Osteoblast (primary cell): ENCODE results near the gene CRHR1. TPM values are rescaled to one million over a fixed set of nuclear protein-coding genes. Genes with fewer than 3 reads are reported as not detected.

Source experiments
- DNase-seq: peaks from one replicate; pipeline ENCODE4 v3.0.0; 2011; ENCODE audit warnings: low spot score, mixed read lengths; ENCODE audit not compliant: insufficient read length; ENCODE audit errors: missing footprints
- H2AFZ ChIP-seq: 2 replicates; pipeline ENCODE4 v1.6.0; 2011; ENCODE audit warnings: mild to moderate bottlenecking, low read length
- H3K27ac ChIP-seq: 2 replicates; pipeline ENCODE4 v1.5.1; 2011; ENCODE audit warnings: mild to moderate bottlenecking, low read depth, low read length, moderate library complexity
- H3K27me3 ChIP-seq: 2 replicates; pipeline ENCODE4 v1.6.0; 2012; ENCODE audit warnings: mild to moderate bottlenecking, control low read depth, inconsistent platforms, low read length, moderate library complexity; ENCODE audit not compliant: insufficient read depth
- H3K36me3 ChIP-seq: 2 replicates; pipeline ENCODE4 v1.5.1; 2011; ENCODE audit warnings: mild to moderate bottlenecking, low read length, control low read depth, moderate library complexity; ENCODE audit not compliant: insufficient read depth
- H3K4me1 ChIP-seq: 2 replicates; pipeline ENCODE4 v1.5.1; 2011; ENCODE audit warnings: mild to moderate bottlenecking, low read length, control low read depth, moderate library complexity; ENCODE audit not compliant: insufficient read depth
- H3K4me2 ChIP-seq: 2 replicates; pipeline ENCODE4 v1.6.0; 2011; ENCODE audit warnings: mild to moderate bottlenecking, low read length; ENCODE audit not compliant: insufficient read depth
- H3K4me3 ChIP-seq: fragments of 200-600 bp; sonication (generic); 3 replicates; pipeline ENCODE4 v1.5.1; 2012; ENCODE audit warnings: mild to moderate bottlenecking, low read length, inconsistent platforms; ENCODE audit not compliant: insufficient read depth
- H3K79me2 ChIP-seq: 2 replicates; pipeline ENCODE4 v1.6.0; 2012; ENCODE audit warnings: mild to moderate bottlenecking, low read length, control low read depth, inconsistent platforms; ENCODE audit not compliant: insufficient read depth
- H3K9me3 ChIP-seq: 2 replicates; pipeline ENCODE4 v1.5.1; 2011; ENCODE audit warnings: low read depth, low read length, control low read depth
- H4K20me1 ChIP-seq: 2 replicates; pipeline ENCODE4 v1.6.0; 2012; ENCODE audit warnings: mild to moderate bottlenecking, low read length, control low read depth; ENCODE audit not compliant: insufficient read depth
- total RNA-seq: library from RNA; depleted of rRNA; stranded (reverse); fragments of >200 nt; gene quantifications from 2 replicates; pipeline ENCODE4 v1.2.3, GENCODE V29; 2012
- TF ChIP-seq, protein P1 (sequence below): IDR thresholded peaks from 2 replicates; pipeline ENCODE4 v1.5.1; 2011; ENCODE audit warnings: mild to moderate bottlenecking, low read depth, low read length, moderate library complexity; ENCODE audit errors: extremely low read depth

Gene CRHR1
- total RNA-seq, 1 donor = not detected

- no peak overlapping the region for H3K27ac ChIP-seq
These were observed 24.4 kb upstream of the CRHR1 start for GRCh38 chr17:45759761-45760160.

GRCh38 chr17:45761957-45762565 lies 22.1 kb upstream of the CRHR1 start:
- Histone ChIP-seq H3K4me3 (no peak overlapping the region), H3K36me3 (no peaks in the 10 kb centered on the region), H2AFZ (no peak overlapping the region), H3K4me2 (no peak overlapping the region), H3K79me2 (no peaks in the 10 kb centered on the region), H4K20me1 (no peaks in the 10 kb centered on the region), H3K4me1 (no peaks in the 10 kb centered on the region), H3K9me3 (no peaks in the 10 kb centered on the region), H3K27me3 (no peaks in the 10 kb centered on the region), H3K27ac (no peak overlapping the region)
- DNase-seq = no peak
- TF ChIP-seq, protein P1, sequence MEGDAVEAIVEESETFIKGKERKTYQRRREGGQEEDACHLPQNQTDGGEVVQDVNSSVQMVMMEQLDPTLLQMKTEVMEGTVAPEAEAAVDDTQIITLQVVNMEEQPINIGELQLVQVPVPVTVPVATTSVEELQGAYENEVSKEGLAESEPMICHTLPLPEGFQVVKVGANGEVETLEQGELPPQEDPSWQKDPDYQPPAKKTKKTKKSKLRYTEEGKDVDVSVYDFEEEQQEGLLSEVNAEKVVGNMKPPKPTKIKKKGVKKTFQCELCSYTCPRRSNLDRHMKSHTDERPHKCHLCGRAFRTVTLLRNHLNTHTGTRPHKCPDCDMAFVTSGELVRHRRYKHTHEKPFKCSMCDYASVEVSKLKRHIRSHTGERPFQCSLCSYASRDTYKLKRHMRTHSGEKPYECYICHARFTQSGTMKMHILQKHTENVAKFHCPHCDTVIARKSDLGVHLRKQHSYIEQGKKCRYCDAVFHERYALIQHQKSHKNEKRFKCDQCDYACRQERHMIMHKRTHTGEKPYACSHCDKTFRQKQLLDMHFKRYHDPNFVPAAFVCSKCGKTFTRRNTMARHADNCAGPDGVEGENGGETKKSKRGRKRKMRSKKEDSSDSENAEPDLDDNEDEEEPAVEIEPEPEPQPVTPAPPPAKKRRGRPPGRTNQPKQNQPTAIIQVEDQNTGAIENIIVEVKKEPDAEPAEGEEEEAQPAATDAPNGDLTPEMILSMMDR = no peak

More at GRCh38 chr17:45759761-45760160, 24.4 kb upstream of the CRHR1 start:
- H3K4me2 ChIP-seq = no peak overlapping the region
- no peak overlapping the region for H2AFZ ChIP-seq
- TF ChIP-seq, protein P1 = no peak
- DNase-seq = no peak
- no peaks in the 10 kb centered on the region for H3K4me1 ChIP-seq
- peaks cover 9% of the 10 kb centered on the region for H3K27me3 ChIP-seq
- H3K36me3 ChIP-seq = no peaks in the 10 kb centered on the region
- no peaks in the 10 kb centered on the region for H3K79me2 ChIP-seq
- no peak overlapping the region for H3K4me3 ChIP-seq
- no peaks in the 10 kb centered on the region for H3K9me3 ChIP-seq
- H4K20me1 ChIP-seq = no peaks in the 10 kb centered on the region

DNA sequence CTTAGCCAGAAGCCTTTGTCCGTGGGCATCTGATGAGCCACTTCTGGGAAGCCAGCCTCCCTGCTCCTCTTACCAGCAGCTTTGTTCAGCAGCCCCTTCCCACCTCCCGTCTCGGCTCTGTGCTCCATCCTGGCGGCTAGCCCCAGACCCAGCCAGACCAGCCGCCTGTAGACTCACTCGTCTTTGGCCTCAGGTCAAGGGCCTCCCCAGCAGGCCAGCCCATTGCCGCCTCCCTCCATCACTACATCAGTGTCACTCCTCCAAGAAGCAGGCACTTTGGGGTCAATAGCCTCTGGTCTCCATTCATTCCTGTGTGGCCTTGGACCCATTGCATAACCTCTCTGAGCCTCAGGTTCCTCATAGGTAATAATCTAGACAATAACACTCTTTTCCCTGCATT lies 20.9 kb upstream of the CRHR1 start:
- Histone ChIP-seq H4K20me1 (no peaks in the 10 kb centered on the region), H3K4me3 (no peak overlapping the region), H3K79me2 (no peaks in the 10 kb centered on the region), H3K9me3 (no peaks in the 10 kb centered on the region), H3K4me1 (no peaks in the 10 kb centered on the region), H3K36me3 (no peaks in the 10 kb centered on the region), H3K4me2 (no peak overlapping the region), H3K27me3 (peaks cover 4% of the 10 kb centered on the region), H3K27ac (no peak overlapping the region), H2AFZ (no peak overlapping the region)
- TF ChIP-seq, protein P1 = no peak
- no peak for DNase-seq

DNA sequence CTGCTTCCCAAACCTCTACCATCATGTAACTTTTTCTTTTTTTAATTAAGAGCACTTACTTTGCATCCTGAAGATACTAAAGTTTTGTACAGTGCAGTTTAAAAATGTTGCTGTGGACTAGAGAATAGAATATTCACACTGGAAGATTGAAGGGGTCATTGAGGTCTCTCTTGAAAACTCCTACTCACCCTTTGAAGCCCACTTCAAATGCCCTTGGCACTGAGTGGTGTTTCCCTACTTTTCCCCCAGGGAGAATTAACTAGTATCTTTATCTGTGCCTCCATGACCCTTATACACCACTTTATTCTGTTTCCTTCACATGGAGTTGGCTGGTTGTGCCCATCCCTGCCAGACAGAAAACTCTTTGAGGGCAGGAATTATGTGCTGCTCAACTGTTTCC lies 19.6 kb upstream of the CRHR1 start:
- H3K4me1 ChIP-seq = no peaks in the 10 kb centered on the region
- DNase-seq = no peak
- H3K4me3 ChIP-seq = no peak overlapping the region
- no peaks in the 10 kb centered on the region for H4K20me1 ChIP-seq
- H3K4me2 ChIP-seq = no peak overlapping the region
- H3K36me3 ChIP-seq = no peaks in the 10 kb centered on the region
- peaks cover 13% of the 10 kb centered on the region for H3K27me3 ChIP-seq
- TF ChIP-seq, protein P1 = no peak
- no peak overlapping the region for H3K27ac ChIP-seq
- no peak overlapping the region for H2AFZ ChIP-seq
- H3K79me2 ChIP-seq = no peaks in the 10 kb centered on the region
- no peaks in the 10 kb centered on the region for H3K9me3 ChIP-seq
